K562 (cell line): ENCODE measurements around the gene TMEM185B. TPM values are rescaled to one million over a fixed set of nuclear protein-coding genes. Genes with fewer than 3 reads are reported as not detected.

Experiments used
- CTCFL ChIP-seq: IDR thresholded peaks from 2 replicates; pipeline ENCODE4 v1.6.1; 2011; ENCODE audit warnings: borderline replicate concordance, low read depth, mild to moderate bottlenecking, moderate library complexity, low read length; ENCODE audit not compliant: insufficient read depth, poor library complexity, severe bottlenecking
- CUX1 ChIP-seq: fragments of 200-800 bp; sonication (Bioruptor generic); IDR thresholded peaks from 2 replicates; pipeline ENCODE4 v1.6.1; 2016; ENCODE audit warnings: missing genetic modification characterization, missing compliant biosample characterization
- ELF1 ChIP-seq: fragments of 200-800 bp; sonication (Bioruptor generic); IDR thresholded peaks from 2 replicates; pipeline ENCODE4 v1.6.1; 2016; ENCODE audit warnings: missing genetic modification characterization, missing compliant biosample characterization
- MAZ ChIP-seq, 2 experiments: fragments of 450-650 bp in 1 of 2; sonication (generic) in 1 of 2; formaldehyde crosslinking; IDR thresholded peaks in 1 of 2; conservative IDR thresholded peaks in 1 of 2; 2 replicates each; pipeline versions ENCODE4 v1.4.0 to v1.5.0; 2020; ENCODE audit warnings: mild to moderate bottlenecking in 1 of 2, missing genetic modification reagents in 1 of 2
- MECOM ChIP-seq: fragments of 250-450 bp; sonication (Bioruptor Pico); IDR thresholded peaks from 2 replicates; pipeline ENCODE4 v1.8.0; 2022; ENCODE audit warnings: inconsistent platforms
- POLR2G ChIP-seq: fragments of 200-400 bp; formaldehyde crosslinking; IDR thresholded peaks from 2 replicates; pipeline ENCODE4 v1.6.1; 2017; ENCODE audit warnings: low read depth, mild to moderate bottlenecking, antibody characterized with exemption, low read length, moderate library complexity
- RCOR1 ChIP-seq, 2 experiments: IDR thresholded peaks; 2 replicates each; pipeline ENCODE4 v1.6.1; 2012; ENCODE audit warnings: low read depth in 2 of 2, low read length in 2 of 2, borderline replicate concordance in 1 of 2, improper control_type of control experiment in 1 of 2
- SMAD3 ChIP-seq: fragments of 450-650 bp; formaldehyde crosslinking; conservative IDR thresholded peaks from 2 replicates; pipeline ENCODE4 v1.4.0; 2020; ENCODE audit warnings: mild to moderate bottlenecking
- TFE3 ChIP-seq: fragments of 450-650 bp; formaldehyde crosslinking; IDR thresholded peaks from 2 replicates; pipeline ENCODE4 v1.4.0; 2020; ENCODE audit warnings: mild to moderate bottlenecking, mixed read lengths
- THAP12 ChIP-seq: fragments of 250-450 bp; sonication (Bioruptor Pico); IDR thresholded peaks from 2 replicates; pipeline ENCODE4 v1.9.0; 2021; ENCODE audit warnings: mild to moderate bottlenecking, inconsistent platforms
- ZFP1 ChIP-seq: fragments of 450-650 bp; formaldehyde crosslinking; IDR thresholded peaks from 2 replicates; pipeline ENCODE4 v1.4.0; 2020; ENCODE audit warnings: mild to moderate bottlenecking, mixed read lengths
- ZNF76 ChIP-seq: fragments of 250-450 bp; sonication (Bioruptor Pico); IDR thresholded peaks from 2 replicates; pipeline ENCODE4 v1.4.0; 2020; ENCODE audit warnings: mild to moderate bottlenecking, moderate library complexity, borderline replicate concordance
- polyA plus RNA-seq, 8 experiments: library from polyadenylated mRNA; depleted of rRNA in 4 of 8; stranded (reverse) in 5 of 8; unstranded in 3 of 8; fragments of >200 nt; fragmentation: Nextera tagmentation in 2 of 8; fragmentation: Illumina TruSeq in 1 of 8; extraction: Ambion mirVana in 2 of 8; extraction: Trizol in 1 of 8; gene quantifications; 2 replicates each; pipeline versions ENCODE4 v1.2.1 to v1.2.3, GENCODE V29; 2011 to 2014; ENCODE audit warnings: inconsistent platforms in 1 of 8, missing spikeins in 1 of 8
- total RNA-seq, 7 experiments: library from RNA; depleted of rRNA in 6 of 7; stranded (reverse); fragments of >200 nt in 6 of 7; fragmentation: Illumina TruSeq in 2 of 7; extraction: Trizol in 2 of 7; gene quantifications; 2 replicates each; pipeline versions ENCODE4 v1.2.1 to v1.2.3, GENCODE V29; 2011 to 2021; ENCODE audit warnings: low replicate concordance in 1 of 7

TMEM185B gene
- total and polyA plus RNA-seq, 9 of the 15 experiments (the other 6 are each of a cell fraction or from before 2014, with no cell fraction given) = 2.9 to 28.2 (median 11.5) TPM

GRCh38 chr2:120223034-120223912 lies at the start of gene TMEM185B (continued):
- TF ChIP-seq ZNF76 (CRISPR knock-in tag) (no peak; the same call in 1 of the 2 replicates), POLR2G (peak; percentile 96), TFE3 (CRISPR knock-in tag) (peak; percentile 95), ELF1 (peak; percentile 91), MECOM (CRISPR knock-in tag) (no peak), RCOR1 (IDR thresholded peaks at IDR 0.05; ENCODE audit: borderline replicate concordance in 1 of 2, low read depth in 2 of 2, low read length in 2 of 2) (0 out of 4 replicates have a peak, but pooled peaks of 1 of the 2 experiments have one; percentile 34), SMAD3 (CRISPR knock-in tag) (no peak), ZFP1 (CRISPR knock-in tag) (no peak), CUX1 (CRISPR knock-in tag) (no peak), MAZ (CRISPR knock-in tag; conservative IDR thresholded peaks at IDR 0.05 in 1 of 2, IDR thresholded peaks at IDR 0.05 in 1 of 2) (peak; percentile 60 to 71; a peak in 3 of 4 replicates), THAP12 (CRISPR knock-in tag) (peak; percentile 64; the same call in 1 of the 2 replicates), CTCFL (peak; percentile 35)
